ENCODE measurements around the gene PTCHD1. TPM values are rescaled to one million over a fixed set of nuclear protein-coding genes. Genes with fewer than 3 reads are reported as not detected.

Gene PTCHD1
- total RNA-seq, 4 donors from 2014 or later = 0.13 to 0.76 (median 0.18) TPM; not detected in 1

DNA sequence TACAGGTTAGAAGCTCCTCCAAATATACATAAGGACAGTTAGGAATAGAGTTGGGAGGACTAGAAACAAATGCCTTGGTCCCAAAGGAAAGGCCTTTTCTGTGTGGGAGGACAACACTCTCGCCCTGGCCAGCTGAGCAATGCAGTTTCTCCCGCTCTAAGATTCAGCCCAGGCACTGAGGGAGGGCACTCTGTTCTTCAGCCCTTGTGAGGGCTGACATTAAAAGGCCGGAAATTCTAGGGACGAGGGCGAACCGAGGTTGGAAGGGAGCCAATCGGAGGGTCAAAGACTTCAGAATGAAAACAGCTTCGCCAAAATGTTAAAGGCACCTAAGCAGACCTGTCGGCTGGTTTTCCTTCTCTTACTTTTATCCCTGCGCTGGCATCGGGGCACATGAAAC, 2.9 kb upstream of the PTCHD1 start:
- Histone ChIP-seq H3K4me1 (no peaks in the 10 kb centered on the region), H3K27ac (no peak overlapping the region), H3K27me3 (no peaks in the 10 kb centered on the region), H3K9me3 (no peaks in the 10 kb centered on the region), H3K36me3 (no peaks in the 10 kb centered on the region), H3K4me3 (no peak overlapping the region)
- TF ChIP-seq, protein P1, sequence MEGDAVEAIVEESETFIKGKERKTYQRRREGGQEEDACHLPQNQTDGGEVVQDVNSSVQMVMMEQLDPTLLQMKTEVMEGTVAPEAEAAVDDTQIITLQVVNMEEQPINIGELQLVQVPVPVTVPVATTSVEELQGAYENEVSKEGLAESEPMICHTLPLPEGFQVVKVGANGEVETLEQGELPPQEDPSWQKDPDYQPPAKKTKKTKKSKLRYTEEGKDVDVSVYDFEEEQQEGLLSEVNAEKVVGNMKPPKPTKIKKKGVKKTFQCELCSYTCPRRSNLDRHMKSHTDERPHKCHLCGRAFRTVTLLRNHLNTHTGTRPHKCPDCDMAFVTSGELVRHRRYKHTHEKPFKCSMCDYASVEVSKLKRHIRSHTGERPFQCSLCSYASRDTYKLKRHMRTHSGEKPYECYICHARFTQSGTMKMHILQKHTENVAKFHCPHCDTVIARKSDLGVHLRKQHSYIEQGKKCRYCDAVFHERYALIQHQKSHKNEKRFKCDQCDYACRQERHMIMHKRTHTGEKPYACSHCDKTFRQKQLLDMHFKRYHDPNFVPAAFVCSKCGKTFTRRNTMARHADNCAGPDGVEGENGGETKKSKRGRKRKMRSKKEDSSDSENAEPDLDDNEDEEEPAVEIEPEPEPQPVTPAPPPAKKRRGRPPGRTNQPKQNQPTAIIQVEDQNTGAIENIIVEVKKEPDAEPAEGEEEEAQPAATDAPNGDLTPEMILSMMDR (IDR thresholded peaks at IDR 0.05) = no peak
- TF ChIP-seq POLR2A (IDR thresholded peaks at IDR 0.05) = no peak
- no peak for DNase-seq

DNA sequence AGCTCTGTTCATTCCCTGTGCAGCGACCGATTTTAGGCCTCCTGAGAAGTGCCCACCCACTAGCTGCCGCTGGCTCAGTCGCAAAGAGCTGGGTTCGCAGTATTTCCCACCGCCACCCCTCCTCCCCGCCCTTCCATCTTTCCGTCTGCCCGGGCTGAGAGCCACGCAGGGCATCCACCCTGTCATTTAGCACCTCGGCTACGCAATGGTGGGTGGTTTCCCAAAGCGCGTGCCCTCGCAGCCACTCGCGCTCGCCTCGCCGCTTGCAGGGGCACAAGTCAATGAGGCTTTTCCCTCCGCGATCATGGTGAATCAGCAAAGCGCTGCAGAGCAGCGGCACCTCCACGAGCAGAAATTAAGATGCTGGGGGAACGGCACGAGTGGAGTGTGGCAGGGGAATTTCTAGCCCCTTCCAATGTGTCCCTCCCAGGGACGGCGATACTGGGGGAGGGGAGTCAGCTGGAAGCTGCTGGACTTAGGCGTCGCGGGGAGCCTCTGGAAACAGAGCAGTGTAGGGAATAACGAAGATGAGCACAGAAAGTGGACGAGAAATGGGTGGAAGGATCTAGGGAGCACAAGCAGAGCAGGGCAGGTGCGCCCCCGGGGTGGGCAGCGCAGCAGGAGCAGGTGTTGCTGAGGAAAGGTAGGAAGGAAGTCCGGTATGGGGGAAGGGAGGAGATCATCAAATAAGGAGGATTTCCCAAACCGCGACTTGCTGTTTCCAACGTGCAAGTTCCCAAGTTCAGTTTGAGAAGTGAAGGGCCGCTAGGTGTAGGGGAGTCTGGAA, 2.4 kb upstream of the PTCHD1 start:
- H3K27me3 ChIP-seq = no peaks in the 10 kb centered on the region
- H3K4me3 ChIP-seq = peak overlapping the region in 1 of 4 donors; percentile 33
- H3K9me3 ChIP-seq = no peaks in the 10 kb centered on the region
- no peaks in the 10 kb centered on the region for H3K36me3 ChIP-seq
- no peak overlapping the region for H3K27ac ChIP-seq
- no peaks in the 10 kb centered on the region for H3K4me1 ChIP-seq
- TF ChIP-seq, protein P1 (IDR thresholded peaks at IDR 0.05) = no peak
- no peak for TF ChIP-seq POLR2A (IDR thresholded peaks at IDR 0.05)
- DNase-seq = no peak

DNA sequence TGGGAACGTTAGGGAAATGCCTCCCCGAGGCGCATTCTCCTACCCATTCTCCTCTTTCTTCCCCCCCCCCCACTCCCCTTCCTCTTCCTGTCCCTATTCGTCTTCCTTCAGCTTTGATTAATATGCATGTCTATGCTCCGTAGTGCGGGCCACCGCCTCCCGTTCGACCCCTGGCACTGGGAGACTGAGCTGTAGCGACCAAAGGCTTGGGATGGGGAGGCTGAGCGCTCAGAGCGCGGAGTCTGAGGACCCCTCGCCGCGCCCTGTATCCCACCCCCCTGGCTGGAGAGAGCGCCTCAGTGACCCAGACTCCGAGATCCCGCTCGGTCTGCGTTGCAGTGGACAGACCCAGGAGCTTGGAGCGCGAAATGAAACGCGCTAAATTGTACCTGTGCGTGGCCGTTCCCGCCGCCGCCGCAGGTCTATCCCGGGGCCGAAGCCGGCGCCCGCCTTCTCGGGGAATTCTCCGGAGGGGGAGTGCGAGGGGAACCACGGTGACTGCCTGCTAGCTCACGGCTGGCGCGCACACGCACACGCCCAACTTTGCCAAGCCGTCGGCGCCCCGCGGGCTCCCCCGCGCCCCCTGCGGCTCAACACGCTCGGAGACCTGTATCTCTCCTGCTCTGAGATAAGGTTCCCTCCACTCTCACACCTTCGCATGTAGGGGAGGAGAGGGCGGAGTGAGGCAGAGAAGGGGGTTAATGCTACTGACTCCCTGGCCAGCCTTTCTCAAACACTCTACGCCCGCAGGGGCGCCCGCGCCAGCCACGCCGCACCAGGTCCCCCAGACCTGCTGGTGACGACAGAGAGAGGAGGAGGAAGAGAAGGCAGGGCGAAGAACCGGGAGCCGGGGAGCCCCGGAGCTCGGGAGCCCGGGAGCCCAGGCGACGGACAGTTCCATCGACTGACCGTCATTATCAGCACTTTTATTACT, 1.5 kb upstream of the PTCHD1 start:
- H3K4me3 ChIP-seq = peak overlapping the region in 1 of 4 donors; percentile 33

DNA sequence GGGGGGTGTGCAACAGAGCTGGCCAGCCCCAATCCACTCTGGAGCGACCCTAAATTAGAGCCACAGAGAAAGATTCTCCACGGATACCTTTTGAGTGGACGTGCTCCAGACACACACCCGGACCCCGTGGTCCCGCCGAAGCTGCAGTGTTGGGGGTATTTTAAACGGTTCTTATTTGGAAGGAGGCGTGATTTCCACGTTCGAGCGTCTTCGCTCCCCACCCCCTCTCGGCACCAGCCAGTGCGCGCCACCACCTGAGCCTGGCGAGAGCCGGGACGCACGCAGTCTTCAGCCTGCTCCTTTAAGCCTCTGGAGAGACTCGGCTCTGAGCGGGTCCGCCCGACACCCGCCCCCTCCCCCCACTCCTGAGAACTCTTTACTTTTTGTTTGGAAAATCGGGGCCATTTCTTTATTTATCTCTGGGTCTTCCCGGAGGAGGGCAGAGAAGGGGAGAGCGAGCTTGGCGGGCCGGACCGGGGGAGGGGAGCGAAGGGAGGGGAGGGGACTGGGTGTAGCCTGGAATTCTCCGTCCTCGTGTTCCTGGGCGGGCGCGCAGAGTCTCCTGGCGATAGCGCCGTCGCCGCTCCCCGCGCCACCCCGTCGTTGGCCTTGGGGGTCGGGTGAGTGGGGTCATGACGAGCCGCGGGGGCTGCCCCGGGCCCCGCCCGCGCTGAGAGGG, 668 bp upstream of the PTCHD1 start:
- Histone ChIP-seq H3K4me1 (no peaks in the 10 kb centered on the region), H3K27me3 (no peaks in the 10 kb centered on the region), H3K4me3 (peak overlapping the region in 3 of 4 donors; percentile 3 to 33 (median 3)), H3K36me3 (no peaks in the 10 kb centered on the region), H3K27ac (no peak overlapping the region), H3K9me3 (no peaks in the 10 kb centered on the region)
- TF ChIP-seq POLR2A (IDR thresholded peaks at IDR 0.05) = no peak
- TF ChIP-seq, protein P1 (IDR thresholded peaks at IDR 0.05) = no peak
- DNase-seq = no peak

More for the DNA sequence above, 1.5 kb upstream of the PTCHD1 start:
- no peaks in the 10 kb centered on the region for H3K36me3 ChIP-seq
- no peaks in the 10 kb centered on the region for H3K9me3 ChIP-seq
- DNase-seq = no peak
- TF ChIP-seq, protein P1 (IDR thresholded peaks at IDR 0.05) = no peak
- TF ChIP-seq POLR2A (IDR thresholded peaks at IDR 0.05) = no peak
- H3K4me1 ChIP-seq = no peaks in the 10 kb centered on the region
- H3K27me3 ChIP-seq = no peaks in the 10 kb centered on the region
- H3K27ac ChIP-seq = no peak overlapping the region

DNA sequence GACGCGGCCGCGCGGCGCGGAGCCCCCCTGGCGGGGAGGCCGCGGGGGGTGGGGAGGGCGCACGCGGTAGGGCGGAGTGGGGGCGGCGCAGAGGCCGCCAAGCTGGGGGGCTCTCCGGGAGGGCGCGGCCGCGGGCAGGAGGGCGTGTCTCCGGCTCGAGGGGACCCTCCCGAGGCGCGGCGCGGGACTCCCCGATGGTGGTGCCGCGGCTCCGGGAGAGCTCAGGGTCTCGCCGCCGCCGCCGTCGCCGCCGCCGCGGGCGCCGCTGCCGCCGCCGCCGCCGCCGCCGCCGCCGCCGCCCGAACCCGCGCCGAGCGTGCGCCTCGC, 165 bp upstream of the PTCHD1 start:
- Histone ChIP-seq H3K4me3 (peak overlapping the region in 3 of 4 donors; percentile 3 to 33 (median 3)), H3K27me3 (no peaks in the 10 kb centered on the region), H3K36me3 (no peaks in the 10 kb centered on the region), H3K27ac (no peak overlapping the region), H3K9me3 (no peaks in the 10 kb centered on the region), H3K4me1 (no peaks in the 10 kb centered on the region)
- no peak for DNase-seq
- TF ChIP-seq, protein P1 (IDR thresholded peaks at IDR 0.05) = no peak
- TF ChIP-seq POLR2A (IDR thresholded peaks at IDR 0.05) = no peak

All from Peyer's patch (tissue), 4 donors.